ENCODE data around the gene DNAL4.

DNAL4 gene

DNA sequence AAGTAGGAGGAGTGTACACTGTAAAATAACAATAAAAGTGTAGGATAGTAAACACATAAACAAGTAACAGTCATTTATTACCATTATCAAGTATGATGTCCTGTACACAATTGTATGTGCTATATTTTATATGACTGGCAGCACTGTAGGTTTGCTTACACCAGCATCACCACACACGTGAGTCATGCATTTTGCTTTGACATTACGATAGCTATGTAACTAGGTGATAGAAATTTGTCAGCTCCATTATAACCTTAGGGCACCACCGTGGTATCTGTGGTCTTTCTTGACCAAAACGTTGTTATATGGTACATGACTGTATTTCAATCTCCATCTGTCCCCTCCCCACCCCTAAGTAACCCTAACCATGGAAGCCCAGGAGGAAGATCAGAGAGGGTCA is 1.1 kb downstream of the DNAL4 start:
- Histone ChIP-seq H4K20me1 (ENCODE audit: insufficient read depth, low read length) (0 out of 2 replicates have a peak, but pooled peaks cover 2% of the 10 kb centered on the region), H3K27me3 (ENCODE audit: insufficient read depth, low read length, poor library complexity) (no peaks in the 10 kb centered on the region), H3K36me3 (ENCODE audit: insufficient read depth, low read length) (peaks cover 8% of the 10 kb centered on the region; the same call in 1 of the 2 replicates), H3K4me1 (ENCODE audit: insufficient read depth, low read length) (peaks cover 21% of the 10 kb centered on the region), H3K4me3 (ENCODE audit: low read depth in 1 of 2, low read length in 2 of 2) (peak overlapping the region; percentile 60 to 91; a peak in 3 of 4 replicates), H3K27ac (ENCODE audit: low read length) (no peak overlapping the region), H2AFZ (ENCODE audit: low read depth, low read length) (no peak overlapping the region), H3K79me2 (ENCODE audit: insufficient read depth, low read length) (peaks cover 9% of the 10 kb centered on the region), H3K9ac (ENCODE audit: low read depth, low read length) (peak overlapping the region; percentile 61; the same call in 1 of the 2 replicates), H3K9me3 (ENCODE audit: insufficient read depth, low read length, severe bottlenecking) (no peaks in the 10 kb centered on the region), H3K4me2 (ENCODE audit: insufficient read depth, low read length) (peak overlapping the region; percentile 96)
- TF ChIP-seq CTCF (IDR thresholded peaks at IDR 0.05; ENCODE audit: borderline replicate concordance, extremely low read depth, low read length, poor library complexity, severe bottlenecking) (no peak), EZH2 (IDR thresholded peaks at IDR 0.05; ENCODE audit: borderline replicate concordance, low read depth, low read length, severe bottlenecking) (no peak)
- no peak for ATAC-seq (ENCODE audit: insufficient read depth, low read depth)
- DNase-seq: no peak

GRCh38 chr22:38789606-38790005 is 4.3 kb downstream of the DNAL4 start:
- Histone ChIP-seq H3K4me1 (ENCODE audit: insufficient read depth, low read length) (peaks cover 18% of the 10 kb centered on the region), H3K36me3 (ENCODE audit: insufficient read depth, low read length) (peaks cover 8% of the 10 kb centered on the region; the same call in 1 of the 2 replicates), H3K4me3 (ENCODE audit: low read depth in 1 of 2, low read length in 2 of 2) (no peak overlapping the region), H2AFZ (ENCODE audit: low read depth, low read length) (no peak overlapping the region), H4K20me1 (ENCODE audit: insufficient read depth, low read length) (peaks cover 5% of the 10 kb centered on the region; the same call in 1 of the 2 replicates), H3K27ac (ENCODE audit: low read length) (no peak overlapping the region), H3K9ac (ENCODE audit: low read depth, low read length) (no peak overlapping the region), H3K79me2 (ENCODE audit: insufficient read depth, low read length) (peaks cover 9% of the 10 kb centered on the region), H3K9me3 (ENCODE audit: insufficient read depth, low read length, severe bottlenecking) (no peaks in the 10 kb centered on the region), H3K4me2 (ENCODE audit: insufficient read depth, low read length) (no peak overlapping the region), H3K27me3 (ENCODE audit: insufficient read depth, low read length, poor library complexity) (no peaks in the 10 kb centered on the region)
- TF ChIP-seq CTCF (IDR thresholded peaks at IDR 0.05; ENCODE audit: borderline replicate concordance, extremely low read depth, low read length, poor library complexity, severe bottlenecking) (no peak), EZH2 (IDR thresholded peaks at IDR 0.05; ENCODE audit: borderline replicate concordance, low read depth, low read length, severe bottlenecking) (no peak)
- DNase-seq (no peak), ATAC-seq (ENCODE audit: insufficient read depth, low read depth) (no peak)

- Histone ChIP-seq H3K9ac (ENCODE audit: low read depth, low read length) (no peak overlapping the region), H2AFZ (ENCODE audit: low read depth, low read length) (no peak overlapping the region), H3K79me2 (ENCODE audit: insufficient read depth, low read length) (peaks cover 9% of the 10 kb centered on the region), H3K4me1 (ENCODE audit: insufficient read depth, low read length) (peaks cover 13% of the 10 kb centered on the region), H3K4me2 (ENCODE audit: insufficient read depth, low read length) (no peak overlapping the region), H3K27me3 (ENCODE audit: insufficient read depth, low read length, poor library complexity) (no peaks in the 10 kb centered on the region), H3K27ac (ENCODE audit: low read length) (no peak overlapping the region), H3K9me3 (ENCODE audit: insufficient read depth, low read length, severe bottlenecking) (no peaks in the 10 kb centered on the region), H3K4me3 (ENCODE audit: low read depth in 1 of 2, low read length in 2 of 2) (no peak overlapping the region), H3K36me3 (ENCODE audit: insufficient read depth, low read length) (peaks cover 8% of the 10 kb centered on the region; the same call in 1 of the 2 replicates), H4K20me1 (ENCODE audit: insufficient read depth, low read length) (peaks cover 5% of the 10 kb centered on the region; the same call in 1 of the 2 replicates)
- no peak for TF ChIP-seq EZH2 (IDR thresholded peaks at IDR 0.05; ENCODE audit: borderline replicate concordance, low read depth, low read length, severe bottlenecking)
- no peak for TF ChIP-seq CTCF (IDR thresholded peaks at IDR 0.05; ENCODE audit: borderline replicate concordance, extremely low read depth, low read length, poor library complexity, severe bottlenecking)
- no peak for ATAC-seq (ENCODE audit: insufficient read depth, low read depth)
- DNase-seq: no peak
Observed at GRCh38 chr22:38788846-38789245, 5.1 kb downstream of the DNAL4 start.
